ENCODE measurements around the gene C4B. TPM values are rescaled to one million over a fixed set of nuclear protein-coding genes. Genes with fewer than 3 reads are reported as not detected.
"Not testable (repeated sequence)": the region's sequence is repeated elsewhere in the genome, so short reads cannot be mapped to it uniquely, and the experiment has no call there.

C4B gene
- total RNA-seq, 2 experiments from 2014 or later, result 3.4 to 5.0 TPM

GRCh38 chr6:32002546-32003268, 11.9 kb upstream of the C4B start:
- H3K4me3 Mint-ChIP-seq; H3K4me1 Mint-ChIP-seq; POLR2A ChIA-PET; DNase-seq; H3K9me3 Mint-ChIP-seq; CTCF ChIA-PET; H3K27me3 Mint-ChIP-seq; H3K36me3 Mint-ChIP-seq (ENCODE audit: low read depth); H3K27ac Mint-ChIP-seq: not testable (repeated sequence)

- H3K4me1 Mint-ChIP-seq; H3K4me3 Mint-ChIP-seq; POLR2A ChIA-PET; H3K27ac Mint-ChIP-seq; H3K9me3 Mint-ChIP-seq; H3K27me3 Mint-ChIP-seq; DNase-seq; CTCF ChIA-PET; H3K36me3 Mint-ChIP-seq (ENCODE audit: low read depth): not testable (repeated sequence)
Measured at GRCh38 chr6:32003301-32003700, 11.3 kb upstream of the C4B start.

DNA sequence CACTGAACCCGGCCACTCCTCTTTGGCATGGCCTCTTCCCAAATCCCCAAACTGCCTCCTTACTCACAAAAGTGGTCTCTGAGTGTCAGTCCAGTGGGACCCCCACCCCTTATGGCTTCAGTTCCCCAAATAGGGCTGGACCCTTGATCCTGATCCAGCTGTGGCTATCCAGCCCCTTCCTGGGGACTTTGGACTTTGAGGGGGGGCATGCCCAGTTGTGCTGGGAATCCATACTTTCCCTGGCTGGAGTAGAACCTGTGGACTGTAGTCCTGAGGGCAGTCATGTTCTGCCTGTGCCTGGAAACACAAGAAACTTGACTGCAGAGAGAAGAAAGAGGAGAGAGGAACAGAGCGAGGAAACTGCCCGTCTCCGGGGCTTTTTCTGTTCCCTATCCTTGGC, 10.2 kb upstream of the C4B start:
- H3K4me1 Mint-ChIP-seq; POLR2A ChIA-PET; DNase-seq; H3K27ac Mint-ChIP-seq; H3K9me3 Mint-ChIP-seq; H3K27me3 Mint-ChIP-seq; CTCF ChIA-PET; H3K4me3 Mint-ChIP-seq; H3K36me3 Mint-ChIP-seq (ENCODE audit: low read depth): not testable (repeated sequence)

- H3K27ac Mint-ChIP-seq; H3K4me3 Mint-ChIP-seq; POLR2A ChIA-PET; H3K36me3 Mint-ChIP-seq (ENCODE audit: low read depth); DNase-seq; H3K27me3 Mint-ChIP-seq; H3K9me3 Mint-ChIP-seq; H3K4me1 Mint-ChIP-seq: not testable (repeated sequence)
- CTCF ChIA-PET, result interaction anchor here (1.2 kb wide), 1 partner anchor 54 kb away, joined by 3 read pairs; no protein-coding TSS in a partner anchor
Measured at GRCh38 chr6:32004864-32005537, 9.6 kb upstream of the C4B start.

GRCh38 chr6:32005538-32005880, 9.1 kb upstream of the C4B start:
- H3K4me1 Mint-ChIP-seq; POLR2A ChIA-PET; H3K27me3 Mint-ChIP-seq; H3K27ac Mint-ChIP-seq; H3K4me3 Mint-ChIP-seq; H3K36me3 Mint-ChIP-seq (ENCODE audit: low read depth); DNase-seq; H3K9me3 Mint-ChIP-seq: not testable (repeated sequence)
- CTCF ChIA-PET, result interaction anchor here (1.2 kb wide), 1 partner anchor 54 kb away, joined by 3 read pairs; no protein-coding TSS in a partner anchor

DNA sequence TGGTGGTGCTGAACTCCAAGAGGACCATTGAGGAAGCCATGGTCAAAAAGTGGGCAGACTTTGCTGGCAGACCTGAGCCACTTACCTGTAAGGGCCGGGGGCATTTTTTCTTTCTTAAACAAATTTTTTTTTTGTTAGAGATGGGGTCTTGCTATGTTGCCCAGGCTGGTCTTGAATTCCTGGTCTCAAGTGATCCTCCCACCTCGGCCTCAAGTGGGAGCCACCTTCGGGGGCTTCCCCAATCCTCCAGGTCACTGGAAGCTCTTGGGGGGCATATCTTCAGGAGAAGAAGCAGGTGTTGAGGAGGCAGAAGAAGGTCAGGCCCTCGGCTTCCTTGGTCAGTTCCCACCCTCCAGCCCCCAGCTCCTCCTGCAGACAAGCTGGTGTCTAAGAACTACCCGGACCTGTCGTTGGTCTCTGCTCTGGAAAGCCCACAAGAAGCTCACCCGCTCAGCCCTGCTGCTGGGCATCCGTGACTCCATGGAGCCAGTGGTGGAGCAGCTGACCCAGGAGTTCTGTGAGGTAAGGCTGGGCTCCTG, 8.5 kb upstream of the C4B start:
- H3K9me3 Mint-ChIP-seq; H3K27me3 Mint-ChIP-seq; H3K27ac Mint-ChIP-seq; H3K4me3 Mint-ChIP-seq; H3K4me1 Mint-ChIP-seq; DNase-seq; POLR2A ChIA-PET; H3K36me3 Mint-ChIP-seq (ENCODE audit: low read depth): not testable (repeated sequence)
- CTCF ChIA-PET, result interaction anchor here (1.2 kb wide), 1 partner anchor 55 kb away, joined by 3 read pairs; no protein-coding TSS in a partner anchor

GRCh38 chr6:32007086-32007485, 7.5 kb upstream of the C4B start:
- H3K36me3 Mint-ChIP-seq (ENCODE audit: low read depth); H3K9me3 Mint-ChIP-seq; DNase-seq; H3K4me3 Mint-ChIP-seq; H3K27me3 Mint-ChIP-seq; H3K4me1 Mint-ChIP-seq; CTCF ChIA-PET; POLR2A ChIA-PET; H3K27ac Mint-ChIP-seq: not testable (repeated sequence)

- CTCF ChIA-PET; H3K9me3 Mint-ChIP-seq; H3K36me3 Mint-ChIP-seq (ENCODE audit: low read depth); DNase-seq; H3K4me3 Mint-ChIP-seq; H3K4me1 Mint-ChIP-seq; POLR2A ChIA-PET; H3K27ac Mint-ChIP-seq; H3K27me3 Mint-ChIP-seq: not testable (repeated sequence)
Measured at GRCh38 chr6:32008037-32008436, 6.6 kb upstream of the C4B start.

- not testable (repeated sequence) for DNase-seq, H3K27me3 Mint-ChIP-seq, H3K9me3 Mint-ChIP-seq
Measured at GRCh38 chr6:32008616-32009015, 6.0 kb upstream of the C4B start.

DNA sequence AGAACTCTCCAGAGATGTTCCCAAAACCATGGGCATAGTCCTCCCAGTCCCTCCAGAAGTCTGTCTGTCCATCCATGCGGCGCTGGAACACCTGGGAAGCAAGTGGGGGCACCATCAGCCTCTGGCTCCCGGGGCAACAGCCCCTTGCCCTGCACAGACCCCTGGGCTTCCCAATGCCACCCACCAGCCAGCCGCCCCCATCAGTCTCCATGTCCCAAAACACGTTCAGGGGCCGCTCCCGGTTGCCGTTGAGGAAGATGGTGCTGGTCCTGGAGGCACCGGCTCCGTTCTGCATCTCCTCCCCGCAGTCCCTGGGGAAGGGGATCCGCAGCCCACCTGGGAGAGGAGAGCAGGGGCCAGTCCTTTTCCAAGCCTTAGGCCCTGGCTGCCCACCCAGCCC, 5.1 kb upstream of the C4B start:
- H3K4me1 Mint-ChIP-seq, POLR2A ChIA-PET: not testable (repeated sequence)

More at GRCh38 chr6:32008616-32009015, 6.0 kb upstream of the C4B start:
- POLR2A ChIA-PET; H3K27ac Mint-ChIP-seq; H3K36me3 Mint-ChIP-seq (ENCODE audit: low read depth); H3K4me3 Mint-ChIP-seq; H3K4me1 Mint-ChIP-seq; CTCF ChIA-PET: not testable (repeated sequence)

GRCh38 chr6:32010856-32011530, 3.6 kb upstream of the C4B start:
- H3K27me3 Mint-ChIP-seq; H3K36me3 Mint-ChIP-seq (ENCODE audit: low read depth); DNase-seq; H3K9me3 Mint-ChIP-seq; H3K4me1 Mint-ChIP-seq; H3K27ac Mint-ChIP-seq; POLR2A ChIA-PET; H3K4me3 Mint-ChIP-seq; CTCF ChIA-PET: not testable (repeated sequence)

More for the DNA sequence above, 5.1 kb upstream of the C4B start:
- H3K4me3 Mint-ChIP-seq; H3K27ac Mint-ChIP-seq; H3K36me3 Mint-ChIP-seq (ENCODE audit: low read depth); DNase-seq; H3K9me3 Mint-ChIP-seq; CTCF ChIA-PET; H3K27me3 Mint-ChIP-seq: not testable (repeated sequence)

- POLR2A ChIA-PET, H3K27ac Mint-ChIP-seq: not testable (repeated sequence)
Measured at GRCh38 chr6:32012941-32013617, 1.5 kb upstream of the C4B start.

GRCh38 chr6:32013738-32014137, 857 bp upstream of the C4B start:
- POLR2A ChIA-PET; H3K9me3 Mint-ChIP-seq; DNase-seq; H3K36me3 Mint-ChIP-seq (ENCODE audit: low read depth); CTCF ChIA-PET; H3K27ac Mint-ChIP-seq; H3K4me3 Mint-ChIP-seq; H3K27me3 Mint-ChIP-seq; H3K4me1 Mint-ChIP-seq: not testable (repeated sequence)

More at GRCh38 chr6:32012941-32013617, 1.5 kb upstream of the C4B start:
- H3K4me1 Mint-ChIP-seq; CTCF ChIA-PET; H3K4me3 Mint-ChIP-seq; DNase-seq; H3K27me3 Mint-ChIP-seq; H3K9me3 Mint-ChIP-seq; H3K36me3 Mint-ChIP-seq (ENCODE audit: low read depth): not testable (repeated sequence)
